ENCODE data around the gene RHOV.

DNA sequence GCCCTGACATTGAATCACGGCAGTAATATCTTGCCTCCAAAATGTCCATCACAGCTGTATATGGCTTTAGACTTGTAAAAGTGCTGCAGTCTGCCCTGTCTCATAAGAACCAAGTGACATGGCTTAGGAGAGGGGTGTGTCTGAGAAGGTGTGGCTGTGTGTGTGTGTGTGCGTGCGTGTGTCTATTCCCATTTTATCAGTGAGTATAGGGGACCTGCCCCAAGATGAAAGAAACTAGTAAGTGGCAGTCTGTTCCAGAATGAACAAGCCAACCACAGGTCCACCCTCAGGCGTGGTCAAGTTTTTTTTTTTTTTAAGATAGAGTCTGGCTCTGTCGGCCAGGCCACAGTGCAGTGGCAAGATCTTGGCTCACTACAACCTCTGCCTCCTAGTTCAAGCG, 5.6 kb upstream of the RHOV start:
- no peak for TF ChIP-seq CTCF (IDR thresholded peaks at IDR 0.05)
- TF ChIP-seq POLR2A (IDR thresholded peaks at IDR 0.05) = no peak
